CD4-positive, alpha-beta T cell treated with Interleukin-4 for 4 hours (primary cell): ENCODE measurements around the gene CD74.
"Not testable (repeated sequence)": the region's sequence is repeated elsewhere in the genome, so short reads cannot be mapped to it uniquely, and the experiment has no call there.

Experiments used
- DNase-seq: peaks from one replicate; pipeline ENCODE4 v3.0.0-alpha.2; 2020

The CD74 gene

GRCh38 chr5:150412319-150413175 lies at the start of gene CD74:
CD74 (minus strand) TSS chr5:150412910; CDS start chr5:150412749, 161 bp downstream.
- DNase-seq: peak; percentile 96

- DNase-seq: no peak
Observed at GRCh38 chr5:150461231-150461630, 48.5 kb upstream of the CD74 start.

- DNase-seq: no peak
Observed at GRCh38 chr5:150460781-150461180, 48.1 kb upstream of the CD74 start.

- DNase-seq: peak; percentile 77
Observed at GRCh38 chr5:150458802-150459557, 46.3 kb upstream of the CD74 start.

GRCh38 chr5:150457562-150458240 lies 45.0 kb upstream of the CD74 start:
- no peak for DNase-seq

GRCh38 chr5:150457121-150457520 lies 44.4 kb upstream of the CD74 start:
- no peak for DNase-seq

GRCh38 chr5:150454492-150455229 lies 42.0 kb upstream of the CD74 start:
- DNase-seq: no peak

- not testable (repeated sequence) for DNase-seq
Observed at GRCh38 chr5:150454027-150454426, 41.3 kb upstream of the CD74 start.

GRCh38 chr5:150452914-150453313 lies 40.2 kb upstream of the CD74 start:
- DNase-seq: no peak

- no peak for DNase-seq
Observed at GRCh38 chr5:150451594-150451993, 38.9 kb upstream of the CD74 start.

GRCh38 chr5:150449517-150450339 lies 37.0 kb upstream of the CD74 start, which contains the start of gene RPS14:
RPS14 (minus strand) TSS chr5:150449739; CDS start chr5:150447733, 2,006 bp downstream.
- peak; percentile 93 for DNase-seq

- no peak for DNase-seq
Observed at GRCh38 chr5:150448952-150449516, 36.3 kb upstream of the CD74 start.

GRCh38 chr5:150448334-150448733 lies 35.6 kb upstream of the CD74 start:
- no peak for DNase-seq

- no peak for DNase-seq
Observed at GRCh38 chr5:150447188-150447587, 34.5 kb upstream of the CD74 start.

- DNase-seq: no peak
Observed at GRCh38 chr5:150446583-150446982, 33.9 kb upstream of the CD74 start.

GRCh38 chr5:150446088-150446487 lies 33.4 kb upstream of the CD74 start:
- no peak for DNase-seq

- DNase-seq: no peak
Observed at GRCh38 chr5:150444770-150445169, 32.1 kb upstream of the CD74 start.

- DNase-seq: no peak
Observed at GRCh38 chr5:150443242-150444075, 30.7 kb upstream of the CD74 start.

- DNase-seq: no peak
Observed at GRCh38 chr5:150442699-150443080, 30.0 kb upstream of the CD74 start.
